AG04449 (cell line): ENCODE results near the gene FBXL5.
A peak's percentile ranks its signal among the peaks of the same experiment; 100 is the strongest.

Experiments used
- CTCF ChIA-PET: fragments of 350-600 bp; formaldehyde crosslinking; extraction: SDS; loops from one replicate; lab custom pipeline; 2021; ENCODE audit warnings: antibody characterized with exemption; lab: Yijun Ruan, JAX
- POLR2A ChIA-PET: fragments of 400-600, 350-600 bp; formaldehyde crosslinking; extraction: SDS; loops from one replicate; lab custom pipeline; 2020; ENCODE audit warnings: antibody characterized with exemption, inconsistent platforms; lab: Yijun Ruan, JAX
- DNase-seq: peaks from one replicate; pipeline ENCODE4 v3.0.0-alpha.2; 2010; ENCODE audit warnings: low read depth, low spot score
- H3K4me3 ChIP-seq: 2 replicates; pipeline ENCODE4 v1.5.1; 2011; ENCODE audit warnings: low read depth, mild to moderate bottlenecking, control low read depth, low read length
- CTCF ChIP-seq: IDR thresholded peaks from one replicate; pipeline ENCODE4 v1.5.1; 2011; ENCODE audit warnings: mild to moderate bottlenecking, moderate library complexity, low read length, control low read depth, inconsistent platforms; ENCODE audit not compliant: insufficient read depth; ENCODE audit errors: missing control alignments

Gene FBXL5

GRCh38 chr4:15584785-15585184 lies 70.4 kb downstream of the FBXL5 start:
- no peak for DNase-seq
- no peak for TF ChIP-seq CTCF
- no peak overlapping the region for H3K4me3 ChIP-seq
- POLR2A ChIA-PET, result no interaction called here
- CTCF ChIA-PET, result no interaction called here

DNA sequence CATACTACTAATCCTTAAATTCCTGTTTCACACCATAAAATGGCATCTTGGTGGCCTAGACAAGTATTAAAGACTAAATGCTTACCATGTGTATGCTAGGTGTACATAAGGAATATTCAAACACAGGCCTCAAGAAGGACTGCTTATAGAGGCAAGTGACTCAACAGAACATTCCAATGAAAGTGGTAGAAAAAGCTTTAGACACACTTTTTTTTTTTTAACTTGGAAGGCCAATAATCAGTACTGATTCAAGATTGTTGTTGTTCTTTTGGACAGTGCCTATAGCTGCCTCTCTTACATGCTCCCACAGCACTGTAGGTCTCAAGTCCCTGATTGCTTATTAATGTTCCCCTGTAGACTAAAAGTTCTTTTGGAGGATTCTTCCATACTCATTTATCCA lies 77.6 kb downstream of the FBXL5 start:
- no peak overlapping the region for H3K4me3 ChIP-seq
- no peak for TF ChIP-seq CTCF
- peak; percentile 49 for DNase-seq
- CTCF ChIA-PET, result interaction anchor here (0.6 kb wide), 1 partner anchor 305 kb away, joined by 4 read pairs; no protein-coding TSS in a partner anchor
- POLR2A ChIA-PET, result interaction anchor here (1.2 kb wide), 1 partner anchor 11 kb away, joined by 3 read pairs; no protein-coding TSS in a partner anchor

DNA sequence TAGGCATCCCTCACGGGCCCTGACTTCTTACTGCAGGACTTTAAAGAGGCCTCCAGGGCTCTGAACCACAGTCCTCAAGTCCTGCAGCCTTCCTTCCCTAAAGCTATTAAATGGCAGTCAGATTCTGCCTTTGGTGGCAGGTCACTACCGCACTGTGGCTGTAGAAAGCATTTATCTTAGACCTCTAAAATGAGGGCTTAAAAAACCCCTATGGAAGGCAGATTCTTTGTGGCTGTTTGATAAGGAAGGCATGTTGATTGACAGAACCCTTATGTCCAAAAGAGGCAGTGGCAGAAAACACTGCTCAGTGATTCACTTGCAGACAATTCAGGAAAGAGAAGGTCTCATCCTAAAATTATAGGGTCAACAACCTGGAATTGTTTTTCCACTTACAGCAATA lies 79.2 kb downstream of the FBXL5 start:
- POLR2A ChIA-PET, result no interaction called here
- no peak for DNase-seq
- H3K4me3 ChIP-seq, result no peak overlapping the region
- CTCF ChIA-PET, result no interaction called here
- no peak for TF ChIP-seq CTCF

DNA sequence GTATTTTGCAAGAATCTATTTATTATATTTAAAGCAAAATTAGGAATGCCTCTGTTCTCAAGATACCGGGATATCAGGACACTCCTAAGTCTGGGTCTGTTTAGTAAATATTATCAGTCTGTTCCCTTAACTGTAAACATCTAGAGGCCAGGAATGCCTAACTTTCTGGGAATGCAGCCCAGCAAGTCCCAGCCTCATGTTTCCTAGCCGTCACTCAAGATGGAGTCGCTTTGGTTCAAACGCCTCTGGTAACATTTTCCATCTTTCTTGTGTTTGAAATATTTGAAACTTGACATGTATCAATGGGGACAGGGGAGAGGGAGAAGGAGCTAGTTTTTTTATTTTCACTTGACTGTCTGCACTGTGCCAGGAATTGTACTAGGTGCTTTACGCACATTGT lies 85.4 kb downstream of the FBXL5 start:
- TF ChIP-seq CTCF, result no peak
- DNase-seq, result no peak
- CTCF ChIA-PET, result no interaction called here
- POLR2A ChIA-PET, result no interaction called here
- no peak overlapping the region for H3K4me3 ChIP-seq

- TF ChIP-seq CTCF, result no peak
- H3K4me3 ChIP-seq, result no peak overlapping the region
- CTCF ChIA-PET, result no interaction called here
- POLR2A ChIA-PET, result no interaction called here
- DNase-seq, result no peak
Observed at GRCh38 chr4:15568821-15569220, 86.3 kb downstream of the FBXL5 start.

GRCh38 chr4:15563871-15564270 lies 91.3 kb downstream of the FBXL5 start:
- H3K4me3 ChIP-seq, result no peak overlapping the region
- ChIA-PET CTCF (no interaction called here), POLR2A (no interaction called here)
- TF ChIP-seq CTCF, result no peak
- DNase-seq, result no peak

- POLR2A ChIA-PET, result no interaction called here
- CTCF ChIA-PET, result no interaction called here
- no peak for DNase-seq
- H3K4me3 ChIP-seq, result no peak overlapping the region
- TF ChIP-seq CTCF, result no peak
Observed at GRCh38 chr4:15562623-15563022, 92.5 kb downstream of the FBXL5 start.
